NOMO-1 (cell line): Measurements from ENCODE around the gene KANSL1.
"Not testable (repeated sequence)": the region's sequence is repeated elsewhere in the genome, so short reads cannot be mapped to it uniquely, and the experiment has no call there.

Experiments
- DNase-seq, 2 experiments: peaks; one replicate each; lab custom pipeline; 2025; ENCODE audit not compliant: unreplicated experiment in 2 of 2; lab: John Stamatoyannopoulos, UW

KANSL1 gene

GRCh38 chr17:46193626-46194392 is 580 bp upstream of the KANSL1 start:
- DNase-seq = peak; percentile 96 to 97

- DNase-seq = peak; percentile 52 to 62
These were observed 634 bp downstream of the KANSL1 start for GRCh38 chr17:46192439-46193150.

- peak in 1 of 2 experiments; percentile 53 for DNase-seq
These were observed 1.1 kb downstream of the KANSL1 start for GRCh38 chr17:46192189-46192438.

DNA sequence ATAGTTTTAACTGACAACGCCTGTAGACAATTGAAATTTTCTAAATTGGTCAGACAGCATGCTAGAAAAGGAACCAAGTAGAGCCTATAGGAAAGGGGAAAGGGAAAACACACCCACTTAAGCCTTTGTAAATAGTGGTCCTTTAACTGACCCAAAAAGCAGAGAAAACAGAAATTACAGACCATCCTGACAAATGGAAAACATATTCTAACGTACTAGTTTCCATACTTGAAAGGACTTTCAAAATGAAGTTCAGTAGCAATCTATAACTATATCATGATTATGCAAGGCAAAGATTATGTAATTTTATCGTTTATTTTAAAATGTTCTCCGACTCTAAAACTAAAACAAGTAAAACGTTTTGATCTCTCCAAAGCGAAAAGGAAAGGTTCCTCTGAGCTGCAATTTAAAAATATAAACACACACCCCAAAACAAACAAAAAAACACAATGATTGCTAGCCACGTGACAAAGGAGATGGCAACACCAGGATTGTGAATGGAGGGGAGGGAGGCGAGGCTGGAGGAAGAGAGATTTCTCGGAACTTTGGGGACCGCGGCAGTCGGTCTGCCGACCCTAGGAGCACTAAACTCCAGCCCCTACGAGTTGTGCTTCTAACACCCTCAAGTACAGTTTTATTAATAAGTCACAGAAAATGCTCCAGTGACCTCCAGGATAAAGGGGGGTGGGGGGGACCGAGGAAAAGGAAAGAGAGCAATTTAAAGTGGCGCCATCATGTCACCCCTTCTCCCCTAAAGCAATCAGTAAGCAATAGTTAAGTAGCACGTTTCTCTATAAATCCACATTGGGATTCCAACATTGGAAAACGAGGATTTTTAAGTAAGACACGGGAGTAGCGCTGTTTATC is 1.7 kb downstream of the KANSL1 start:
- peak; percentile 59 to 65 for DNase-seq

DNA sequence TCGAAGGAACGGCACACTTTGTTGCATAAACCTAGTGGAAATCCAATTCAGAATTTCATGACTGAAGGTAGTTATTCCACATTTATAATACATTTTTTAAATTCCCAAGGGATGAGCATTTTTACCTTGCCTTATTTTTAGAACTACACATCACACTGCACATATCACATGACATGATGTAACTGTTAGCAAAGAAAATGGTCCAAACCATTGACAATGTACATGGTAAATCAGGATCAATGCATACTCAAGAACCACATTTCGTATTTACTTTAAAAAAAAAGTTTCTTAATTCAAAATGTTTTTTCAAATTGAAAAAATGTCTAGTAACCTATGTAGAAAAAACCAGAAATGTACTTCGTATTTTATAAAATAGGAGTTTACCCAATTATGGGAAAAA is 2.5 kb downstream of the KANSL1 start:
- DNase-seq = no peak

- not testable (repeated sequence) for DNase-seq
These were observed 6.4 kb downstream of the KANSL1 start for GRCh38 chr17:46186827-46187235.

- no peak for DNase-seq
These were observed 8.5 kb downstream of the KANSL1 start for GRCh38 chr17:46184696-46185095.

DNA sequence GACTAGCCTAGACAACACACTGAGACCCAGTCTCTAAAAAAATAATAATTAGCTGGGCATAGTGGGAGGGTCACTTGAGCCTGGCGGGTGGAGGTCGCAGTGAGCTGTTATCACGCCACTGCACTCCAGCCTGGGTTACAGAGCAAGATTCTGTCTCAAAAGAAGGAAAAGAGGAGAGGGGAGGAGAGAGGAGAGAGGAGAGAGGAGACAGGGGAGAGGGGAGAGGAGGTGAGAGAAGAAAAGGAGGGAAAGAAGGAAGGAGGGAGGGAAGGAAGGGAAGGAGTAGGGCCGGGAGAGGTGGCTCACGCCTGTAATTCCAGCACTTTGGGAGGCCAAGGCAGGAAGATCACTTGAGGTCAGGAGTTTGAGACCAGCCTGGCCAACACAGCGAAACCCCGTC is 9.8 kb downstream of the KANSL1 start:
- not testable (repeated sequence) for DNase-seq

- no peak for DNase-seq
These were observed 10.3 kb downstream of the KANSL1 start for GRCh38 chr17:46182961-46183360.

GRCh38 chr17:46181940-46182339 is 11.3 kb downstream of the KANSL1 start:
- DNase-seq = no peak

- not testable (repeated sequence) for DNase-seq
These were observed 11.9 kb downstream of the KANSL1 start for GRCh38 chr17:46181316-46181715.

GRCh38 chr17:46180892-46181274 is 12.3 kb downstream of the KANSL1 start:
- no peak for DNase-seq

- DNase-seq = not testable (repeated sequence)
These were observed 12.9 kb downstream of the KANSL1 start for GRCh38 chr17:46180185-46180891.

GRCh38 chr17:46179375-46179999 is 13.7 kb downstream of the KANSL1 start:
- peak; percentile 90 to 96 for DNase-seq

GRCh38 chr17:46178550-46179214 is 14.5 kb downstream of the KANSL1 start:
- DNase-seq = peak in 1 of 2 experiments; percentile 42

DNA sequence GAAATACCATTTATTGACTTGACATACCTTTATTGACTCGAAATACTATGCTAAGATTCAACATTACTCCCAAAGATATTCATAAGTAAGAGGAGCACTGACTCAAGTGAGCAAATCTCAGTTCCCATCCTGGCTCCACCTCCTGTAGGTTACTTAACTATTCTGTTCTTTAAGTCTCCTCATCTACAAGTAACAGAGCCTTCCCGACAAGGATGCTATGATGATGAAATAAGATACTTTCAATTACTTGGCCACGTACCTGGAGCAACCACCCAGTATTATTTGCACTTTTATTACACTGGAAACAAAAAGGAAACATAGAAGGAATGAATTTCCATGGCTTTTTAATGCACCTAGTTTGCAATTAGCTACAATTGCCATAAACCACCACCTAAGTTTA is 16.3 kb downstream of the KANSL1 start:
- no peak for DNase-seq

- DNase-seq = no peak
These were observed 17.3 kb downstream of the KANSL1 start for GRCh38 chr17:46175891-46176290.

- no peak for DNase-seq
These were observed 20.1 kb downstream of the KANSL1 start for GRCh38 chr17:46173153-46173552.

- DNase-seq = no peak
These were observed 21.3 kb downstream of the KANSL1 start for GRCh38 chr17:46171939-46172338.
